ENCODE results near the gene SDK1.
A peak's percentile ranks its signal among the peaks of the same experiment; 100 is the strongest.

The SDK1 gene

GRCh38 chr7:3859431-3859830 is 558.4 kb downstream of the SDK1 start:
- no peak for TF ChIP-seq CTCF (conservative IDR thresholded peaks at IDR 0.05; ENCODE audit: low read depth, low read length)
- DNase-seq (ENCODE audit: low read depth): no peak
- no peak overlapping the region for H3K4me3 ChIP-seq (ENCODE audit: low read depth, low read length)

GRCh38 chr7:3860932-3861331 is 559.9 kb downstream of the SDK1 start:
- no peak overlapping the region for H3K4me3 ChIP-seq (ENCODE audit: low read depth, low read length)
- no peak for TF ChIP-seq CTCF (conservative IDR thresholded peaks at IDR 0.05; ENCODE audit: low read depth, low read length)
- DNase-seq (ENCODE audit: low read depth): no peak

GRCh38 chr7:3861386-3861785 is 560.3 kb downstream of the SDK1 start:
- no peak for TF ChIP-seq CTCF (conservative IDR thresholded peaks at IDR 0.05; ENCODE audit: low read depth, low read length)
- no peak for DNase-seq (ENCODE audit: low read depth)
- no peak overlapping the region for H3K4me3 ChIP-seq (ENCODE audit: low read depth, low read length)

GRCh38 chr7:3861941-3862340 is 560.9 kb downstream of the SDK1 start:
- no peak for TF ChIP-seq CTCF (conservative IDR thresholded peaks at IDR 0.05; ENCODE audit: low read depth, low read length)
- peak; percentile 78 for DNase-seq (ENCODE audit: low read depth)
- H3K4me3 ChIP-seq (ENCODE audit: low read depth, low read length): no peak overlapping the region

GRCh38 chr7:3862774-3863173 is 561.7 kb downstream of the SDK1 start:
- no peak for TF ChIP-seq CTCF (conservative IDR thresholded peaks at IDR 0.05; ENCODE audit: low read depth, low read length)
- DNase-seq (ENCODE audit: low read depth): no peak
- no peak overlapping the region for H3K4me3 ChIP-seq (ENCODE audit: low read depth, low read length)

- no peak for TF ChIP-seq CTCF (conservative IDR thresholded peaks at IDR 0.05; ENCODE audit: low read depth, low read length)
- H3K4me3 ChIP-seq (ENCODE audit: low read depth, low read length): no peak overlapping the region
- DNase-seq (ENCODE audit: low read depth): no peak
Measured at GRCh38 chr7:3866277-3866676, 565.2 kb downstream of the SDK1 start.

GRCh38 chr7:3867863-3868262 is 566.8 kb downstream of the SDK1 start:
- no peak for TF ChIP-seq CTCF (conservative IDR thresholded peaks at IDR 0.05; ENCODE audit: low read depth, low read length)
- DNase-seq (ENCODE audit: low read depth): peak; percentile 21

More at GRCh38 chr7:3867863-3868262, 566.8 kb downstream of the SDK1 start:
- no peak overlapping the region for H3K4me3 ChIP-seq (ENCODE audit: low read depth, low read length)

Data from choroid plexus epithelial cell (primary cell).